ENCODE results near the gene RAB33A.

RAB33A gene

GRCh38 chrX:130147631-130148030, 24.1 kb upstream of the RAB33A start:
- H3K36me3 ChIP-seq, result peaks cover 57% of the 10 kb centered on the region
- H3K4me1 ChIP-seq, result no peaks in the 10 kb centered on the region
- H3K4me3 ChIP-seq, result no peak overlapping the region

GRCh38 chrX:130155564-130155963, 16.2 kb upstream of the RAB33A start:
- no peak for TF ChIP-seq Cebpa-rat (IDR thresholded peaks at IDR 0.05)
- Histone ChIP-seq H3K9me3 (no peaks in the 10 kb centered on the region), H3K9ac (no peak overlapping the region), H3K4me2 (no peak overlapping the region), H3K4me1 (no peaks in the 10 kb centered on the region), H3K27ac (no peak overlapping the region), H4K20me1 (peaks cover 52% of the 10 kb centered on the region; the same call in 1 of the 2 replicates), H3K4me3 (no peak overlapping the region), H3K36me3 (no peaks in the 10 kb centered on the region), H3K27me3 (peaks cover 76% of the 10 kb centered on the region)

More at GRCh38 chrX:130147631-130148030, 24.1 kb upstream of the RAB33A start:
- no peak overlapping the region for H3K9ac ChIP-seq
- no peak for TF ChIP-seq Cebpa-rat (IDR thresholded peaks at IDR 0.05)
- H3K27ac ChIP-seq, result no peak overlapping the region
- peaks cover 14% of the 10 kb centered on the region; the same call in 1 of the 2 replicates for H4K20me1 ChIP-seq
- no peak overlapping the region for H3K4me2 ChIP-seq
- no peaks in the 10 kb centered on the region for H3K9me3 ChIP-seq
- peaks cover 64% of the 10 kb centered on the region for H3K27me3 ChIP-seq

DNA sequence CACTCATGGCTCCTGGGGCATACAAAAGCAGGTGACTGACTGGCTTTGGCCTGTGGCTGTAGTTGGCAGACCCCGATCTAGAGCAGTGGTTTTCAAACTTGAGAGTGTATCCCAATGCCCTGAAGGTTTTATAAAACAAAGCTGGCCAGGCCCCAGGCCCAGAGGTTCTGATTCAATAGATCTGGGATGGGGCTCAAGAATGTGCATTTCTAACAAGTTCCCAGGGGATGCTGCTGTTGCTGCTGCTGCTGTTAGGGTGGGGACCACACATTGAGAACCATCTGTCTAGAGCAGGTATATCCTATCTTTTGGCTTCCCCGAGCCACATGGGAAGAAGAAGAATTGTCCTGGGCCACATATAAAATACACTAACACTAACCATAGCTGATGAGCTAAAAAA, 13.5 kb upstream of the RAB33A start:
- H3K27me3 ChIP-seq, result peaks cover 86% of the 10 kb centered on the region
- H3K4me2 ChIP-seq, result no peak overlapping the region

GRCh38 chrX:130159776-130160175, 12.0 kb upstream of the RAB33A start:
- no peak for TF ChIP-seq Cebpa-rat (IDR thresholded peaks at IDR 0.05)
- no peak overlapping the region for H3K4me2 ChIP-seq
- no peaks in the 10 kb centered on the region for H3K36me3 ChIP-seq
- no peak overlapping the region for H3K4me3 ChIP-seq
- peaks cover 83% of the 10 kb centered on the region for H3K27me3 ChIP-seq
- H3K27ac ChIP-seq, result no peak overlapping the region
- peaks cover 13% of the 10 kb centered on the region; the same call in 1 of the 2 replicates for H3K4me1 ChIP-seq
- no peaks in the 10 kb centered on the region for H3K9me3 ChIP-seq
- no peak overlapping the region for H3K9ac ChIP-seq
- H4K20me1 ChIP-seq, result peaks cover 45% of the 10 kb centered on the region; the same call in 1 of the 2 replicates

More for the DNA sequence above, 13.5 kb upstream of the RAB33A start:
- Histone ChIP-seq H3K9ac (no peak overlapping the region), H3K36me3 (no peaks in the 10 kb centered on the region), H3K27ac (no peak overlapping the region), H3K4me3 (no peak overlapping the region), H3K4me1 (0 out of 2 replicates have a peak, but pooled peaks cover 1% of the 10 kb centered on the region), H3K9me3 (no peaks in the 10 kb centered on the region), H4K20me1 (peaks cover 52% of the 10 kb centered on the region; the same call in 1 of the 2 replicates)
- no peak for TF ChIP-seq Cebpa-rat (IDR thresholded peaks at IDR 0.05)

GRCh38 chrX:130162094-130162735, 9.5 kb upstream of the RAB33A start:
- Histone ChIP-seq H3K9ac (no peak overlapping the region), H4K20me1 (peaks cover 35% of the 10 kb centered on the region; the same call in 1 of the 2 replicates), H3K4me1 (peaks cover 22% of the 10 kb centered on the region), H3K9me3 (0 out of 2 replicates have a peak, but pooled peaks cover 3% of the 10 kb centered on the region), H3K27ac (no peak overlapping the region), H3K27me3 (peaks cover 69% of the 10 kb centered on the region), H3K36me3 (no peaks in the 10 kb centered on the region), H3K4me3 (no peak overlapping the region), H3K4me2 (no peak overlapping the region)
- TF ChIP-seq Cebpa-rat (IDR thresholded peaks at IDR 0.05), result no peak

DNA sequence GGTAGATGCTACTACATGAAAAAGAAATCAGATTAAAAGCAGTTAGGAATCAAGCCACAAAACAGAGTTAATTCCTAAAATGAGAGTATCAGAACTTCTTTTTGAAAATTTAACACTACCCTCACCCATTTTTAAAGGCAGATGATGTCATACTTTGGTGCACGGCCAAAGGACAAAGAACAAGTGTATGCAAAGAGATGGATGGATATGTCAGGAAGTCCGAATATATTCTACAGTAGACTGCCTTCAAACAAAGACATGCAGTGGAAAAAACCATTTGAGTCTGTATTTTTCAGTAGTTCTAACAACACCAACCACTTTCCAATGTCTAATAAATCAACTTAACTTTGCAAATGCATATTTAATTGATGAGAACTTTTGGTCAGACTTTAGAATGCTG, 8.4 kb upstream of the RAB33A start:
- Histone ChIP-seq H3K27me3 (peaks cover 58% of the 10 kb centered on the region), H4K20me1 (peaks cover 23% of the 10 kb centered on the region; the same call in 1 of the 2 replicates), H3K4me1 (peaks cover 24% of the 10 kb centered on the region), H3K4me3 (no peak overlapping the region), H3K9ac (no peak overlapping the region), H3K27ac (no peak overlapping the region), H3K4me2 (no peak overlapping the region), H3K36me3 (no peaks in the 10 kb centered on the region), H3K9me3 (0 out of 2 replicates have a peak, but pooled peaks cover 3% of the 10 kb centered on the region)
- no peak for TF ChIP-seq Cebpa-rat (IDR thresholded peaks at IDR 0.05)

DNA sequence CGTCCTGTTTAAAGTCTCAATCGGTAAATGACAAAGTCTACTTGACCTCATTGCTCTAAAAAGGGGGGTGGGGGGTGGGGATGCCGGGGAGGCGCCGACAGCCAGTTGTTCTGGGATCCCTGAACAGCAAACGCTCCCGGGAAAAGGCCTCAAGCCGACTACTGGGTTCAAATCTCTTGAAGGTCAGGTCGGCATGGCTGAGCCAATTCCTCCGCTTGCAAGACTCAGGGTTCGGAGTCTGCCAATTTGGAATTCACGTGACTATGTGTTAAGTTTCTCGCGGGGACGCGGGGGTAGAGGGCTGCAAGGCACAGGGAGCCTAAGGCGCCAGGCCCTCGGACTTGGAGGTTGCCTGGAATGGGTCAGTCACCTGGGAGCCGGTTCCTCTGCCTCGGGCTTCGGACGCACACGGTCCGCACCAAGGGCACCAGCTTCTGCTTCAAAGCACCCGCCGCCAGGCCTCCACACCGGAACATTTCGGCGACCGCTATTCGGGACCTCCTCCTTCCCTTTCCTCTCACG, 6.5 kb upstream of the RAB33A start:
- peak overlapping the region; percentile 82 for H3K9ac ChIP-seq
- no peak for TF ChIP-seq Cebpa-rat (IDR thresholded peaks at IDR 0.05)
- peak overlapping the region; percentile 68 for H3K4me2 ChIP-seq
- 0 out of 2 replicates have a peak, but pooled peaks cover 3% of the 10 kb centered on the region for H3K9me3 ChIP-seq
- H3K27ac ChIP-seq, result peak overlapping the region; percentile 77
- H3K36me3 ChIP-seq, result no peaks in the 10 kb centered on the region
- H3K4me1 ChIP-seq, result peaks cover 24% of the 10 kb centered on the region
- H3K4me3 ChIP-seq, result peak overlapping the region; percentile 76
- H3K27me3 ChIP-seq, result peaks cover 58% of the 10 kb centered on the region
- peaks cover 16% of the 10 kb centered on the region; the same call in 1 of the 2 replicates for H4K20me1 ChIP-seq

DNA sequence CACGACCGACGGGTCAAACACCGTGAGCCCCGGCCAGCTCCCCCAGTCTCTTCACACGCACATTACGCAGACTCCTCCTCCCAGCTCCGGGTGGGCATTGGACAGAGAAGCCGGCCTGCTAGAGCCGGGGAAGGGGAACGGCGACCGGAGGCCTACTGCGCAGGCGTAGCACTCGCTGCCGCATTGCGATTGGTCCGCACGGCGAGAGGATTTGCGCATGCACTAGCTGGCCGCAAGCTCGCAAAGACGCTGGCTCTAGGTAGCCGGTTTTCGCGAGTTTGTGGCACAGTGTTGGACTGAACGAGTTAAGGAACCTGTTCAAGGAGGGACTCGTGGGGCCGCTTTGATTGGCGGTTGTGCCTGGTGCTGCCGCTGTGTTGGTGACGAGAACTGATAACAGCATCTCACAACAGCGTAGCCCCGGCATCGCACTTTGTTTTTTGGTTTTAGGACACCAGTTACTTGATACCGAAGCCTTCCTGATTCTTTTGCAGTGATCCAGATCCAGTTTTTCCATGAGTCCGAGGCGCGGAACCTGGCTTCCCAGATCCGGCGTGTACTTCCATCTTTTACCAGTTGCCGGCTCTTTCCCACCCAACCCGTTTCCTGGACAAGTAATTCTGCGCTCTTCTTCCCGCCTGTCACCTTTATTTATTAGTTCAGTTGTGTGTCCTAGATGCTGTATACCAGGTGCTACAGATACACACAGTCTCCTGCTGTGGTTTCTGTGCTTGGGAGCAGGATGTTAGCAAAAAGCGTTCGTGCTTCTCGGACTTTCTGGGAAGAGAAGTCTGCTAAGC, 5.9 kb upstream of the RAB33A start, which contains the start of gene AIFM1:
AIFM1 (minus strand) TSS at position 139 of the 800 bp plus-strand sequence. CDS start 185 bp downstream, outside the sequence.
- Histone ChIP-seq H3K27me3 (peaks cover 60% of the 10 kb centered on the region), H3K4me1 (peaks cover 24% of the 10 kb centered on the region), H3K4me3 (peak within 1 kb of the TSS; percentile 76), H3K4me2 (peak within 1 kb of the TSS; percentile 68), H4K20me1 (0 out of 2 replicates have a peak, but pooled peaks cover 16% of the 10 kb centered on the region), H3K9me3 (peaks cover 3% of the 10 kb centered on the region; the same call in 1 of the 2 replicates), H3K27ac (peak within 1 kb of the TSS; percentile 77), H3K9ac (peak within 1 kb of the TSS; percentile 82), H3K36me3 (no peaks in the 10 kb centered on the region)
- TF ChIP-seq Cebpa-rat (IDR thresholded peaks at IDR 0.05), result no peak

DNA sequence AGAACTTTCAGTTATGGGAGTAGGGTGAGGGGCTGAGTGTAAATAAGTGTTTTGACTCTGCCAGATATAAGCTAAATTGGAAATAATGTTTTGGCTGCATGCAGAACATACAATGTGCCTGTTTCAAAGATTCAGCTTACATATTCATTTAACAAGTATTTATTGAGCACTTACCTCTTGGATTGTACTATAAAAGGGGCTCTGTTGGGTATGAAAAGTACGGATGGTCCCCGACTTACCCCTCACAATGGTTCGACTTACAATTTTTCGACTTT, 5.3 kb upstream of the RAB33A start:
- TF ChIP-seq Cebpa-rat (IDR thresholded peaks at IDR 0.05), result no peak
- Histone ChIP-seq H4K20me1 (0 out of 2 replicates have a peak, but pooled peaks cover 16% of the 10 kb centered on the region), H3K27me3 (peaks cover 61% of the 10 kb centered on the region), H3K9me3 (peaks cover 4% of the 10 kb centered on the region; the same call in 1 of the 2 replicates), H3K9ac (peak overlapping the region; percentile 82), H3K4me1 (peaks cover 25% of the 10 kb centered on the region), H3K4me3 (peak overlapping the region; percentile 76), H3K36me3 (no peaks in the 10 kb centered on the region), H3K4me2 (peak overlapping the region; percentile 62), H3K27ac (peak overlapping the region; percentile 77)
